Left lung (tissue), 10 donors: Measurements from ENCODE around the gene GIPC3. TPM values are rescaled to one million over a fixed set of nuclear protein-coding genes. Genes with fewer than 3 reads are reported as not detected.

Experiments
- ATAC-seq: fragments of 200-7000 bp; cut with Tn5 transposase; one replicate; pipeline ENCODE4 v1.9.1; 2020; ENCODE audit warnings: moderate library complexity
- DNase-seq, 4 donors: peaks; one replicate each; pipeline ENCODE4 v3.0.0-alpha.2; 2013 to 2020
- H3K27ac ChIP-seq, 2 donors: fragments of 200-600 bp; sonication (generic) in 1 of 2; one replicate each; pipeline versions ENCODE4 v1.5.0 to v1.8.0; 2020 to 2021
- H3K27me3 ChIP-seq, 2 donors: fragments of 200-600 bp; sonication (generic) in 1 of 2; one replicate each; pipeline versions ENCODE4 v1.5.0 to v1.8.0; 2020 to 2021
- H3K36me3 ChIP-seq, 2 donors: fragments of 200-600 bp; sonication (generic) in 1 of 2; one replicate each; pipeline versions ENCODE4 v1.5.0 to v1.8.0; 2020 to 2021
- H3K4me1 ChIP-seq, 2 donors: fragments of 200-600 bp; one replicate each; pipeline ENCODE4 v1.8.0; 2021
- H3K4me3 ChIP-seq, 2 donors: fragments of 200-600 bp; sonication (generic) in 1 of 2; one replicate each; pipeline versions ENCODE4 v1.5.0 to v1.8.0; 2020 to 2021; ENCODE audit warnings: mild to moderate bottlenecking in 1 of 2
- H3K9me3 ChIP-seq, 2 donors: fragments of 200-600 bp; sonication (generic) in 1 of 2; one replicate each; pipeline versions ENCODE4 v1.5.0 to v1.8.0; 2020 to 2021
- CTCF ChIP-seq, 2 donors: fragments of 200-600 bp; sonication (generic) in 1 of 2; IDR thresholded peaks; one replicate each; pipeline versions ENCODE4 v1.5.0 to v1.8.0; 2021; ENCODE audit warnings: antibody characterized with exemption in 2 of 2
- intact Hi-C, 2 donors: fragments of 100-400 bp; cut with DNase I; formaldehyde crosslinking; loops; one replicate each; pipeline versions ENCODE4 v1.11.2 to v1.14.2; 2022
- polyA plus RNA-seq, 6 donors: library from polyadenylated mRNA; unstranded; fragments of 120-200 nt; gene quantifications; one replicate each; pipeline ENCODE4 v1.2.1, GENCODE V29; 2013; ENCODE audit not compliant: insufficient read length in 6 of 6
- total RNA-seq, 2 donors: library from RNA; stranded (reverse); fragmentation: NEBNext Ultra II Directional; extraction: Animal tissue kit (Norgen Biotek cat#: 25700); gene quantifications; one replicate each; pipeline ENCODE4 v1.2.1, GENCODE V29; 2021
- donor health status: DM: no; HTN: yes; CAD: no.
- donor health status: DM: no; HTN: no; CAD: no.

Gene GIPC3
- total and polyA plus RNA-seq, 8 donors: 3.1 to 8.5 (median 4.4) TPM

GRCh38 chr19:3575949-3576673 is 9.2 kb upstream of the GIPC3 start:
- no peak for TF ChIP-seq CTCF (IDR thresholded peaks at IDR 0.05)

DNA sequence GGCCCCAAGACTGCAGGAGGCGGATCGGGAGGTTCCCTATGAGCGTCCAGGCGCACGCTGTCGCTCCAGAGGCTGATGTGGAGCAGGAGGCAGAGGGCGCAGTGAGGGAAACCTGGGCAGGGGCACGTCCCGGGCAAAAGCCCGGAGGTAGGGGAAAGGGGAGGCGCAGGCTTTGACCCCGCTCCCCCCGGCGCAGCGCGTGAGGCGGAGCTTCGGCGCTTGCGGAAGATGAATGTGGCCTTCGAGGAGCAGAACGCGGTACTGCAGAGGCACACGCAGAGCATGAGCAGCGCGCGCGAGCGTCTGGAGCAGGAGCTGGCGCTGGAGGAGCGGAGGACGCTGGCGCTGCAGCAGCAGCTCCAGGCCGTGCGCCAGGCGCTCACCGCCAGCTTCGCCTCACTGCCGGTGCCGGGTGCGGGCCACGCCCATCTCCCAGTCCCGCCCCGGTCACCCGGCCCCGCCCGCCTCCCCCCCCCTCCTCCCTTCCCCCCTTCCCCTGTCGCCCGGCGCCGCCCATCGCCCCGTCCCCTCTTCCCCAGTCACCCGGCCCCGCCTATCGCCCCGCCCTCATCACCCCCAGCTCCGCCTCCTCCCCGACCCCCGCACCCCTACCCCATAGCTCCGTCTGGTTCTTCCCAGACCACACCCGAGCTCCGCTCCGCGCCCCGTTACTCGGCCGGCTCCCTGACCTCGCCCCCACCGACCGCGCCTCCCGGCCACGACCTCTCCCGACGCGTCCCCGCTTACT is 8.4 kb upstream of the GIPC3 start:
- H3K27me3 ChIP-seq: no peaks in the 10 kb centered on the region
- no peaks in the 10 kb centered on the region for H3K9me3 ChIP-seq
- TF ChIP-seq CTCF (IDR thresholded peaks at IDR 0.05): no peak
- peak overlapping the region in 1 of 2 donors; percentile 36 for H3K4me3 ChIP-seq
- intact Hi-C loops: no loop called here
- peaks cover 0 to 16% of the 10 kb centered on the region in 2 donors for H3K36me3 ChIP-seq
- H3K4me1 ChIP-seq: peaks cover 0 to 26% of the 10 kb centered on the region in 2 donors
- peak overlapping the region in 1 of 2 donors; percentile 7 for H3K27ac ChIP-seq
- ATAC-seq: no peak
- DNase-seq: peak in 3 of 4 donors; percentile 54 to 86 (median 83)

More at GRCh38 chr19:3575949-3576673, 9.2 kb upstream of the GIPC3 start:
- ATAC-seq (no peak), DNase-seq (no peak)
- Histone ChIP-seq H3K36me3 (peaks cover 0 to 16% of the 10 kb centered on the region in 2 donors), H3K27me3 (no peaks in the 10 kb centered on the region), H3K9me3 (no peaks in the 10 kb centered on the region), H3K4me1 (peaks cover 0 to 29% of the 10 kb centered on the region in 2 donors), H3K4me3 (peak overlapping the region in 1 of 2 donors; percentile 36), H3K27ac (peak overlapping the region in 1 of 2 donors; percentile 7)
- intact Hi-C loops: no loop called here

DNA sequence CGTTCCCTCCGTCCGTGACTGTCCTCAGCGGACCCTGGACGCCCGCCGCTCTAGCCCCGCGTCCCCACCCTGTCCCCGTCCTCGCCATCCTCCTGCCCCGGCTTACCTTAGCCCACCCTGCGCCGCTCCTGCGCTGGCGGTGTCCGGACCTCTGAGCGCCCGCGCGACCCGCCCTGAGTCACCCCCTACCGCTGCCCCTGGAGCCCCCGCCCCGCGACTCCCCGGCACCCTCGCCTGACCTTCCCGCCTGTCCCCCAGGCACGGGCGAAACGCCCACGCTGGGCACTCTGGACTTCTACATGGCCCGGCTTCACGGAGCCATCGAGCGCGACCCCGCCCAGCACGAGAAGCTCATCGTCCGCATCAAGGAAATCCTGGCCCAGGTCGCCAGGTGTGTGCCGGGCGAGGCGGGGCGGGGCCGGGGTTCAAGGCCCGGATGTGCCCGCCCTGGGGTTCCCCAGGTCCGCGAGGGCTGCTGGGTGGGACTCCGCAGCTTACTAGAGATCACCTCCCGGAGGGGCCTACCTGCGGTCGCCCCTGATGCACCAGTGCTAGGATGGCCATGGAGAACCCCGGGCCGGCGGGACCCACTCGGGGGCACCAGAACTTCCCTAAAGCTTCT is 7.4 kb upstream of the GIPC3 start:
- no peaks in the 10 kb centered on the region for H3K27me3 ChIP-seq
- no peak overlapping the region for H3K4me3 ChIP-seq
- DNase-seq (peak in 1 of 4 donors; percentile 76), ATAC-seq (no peak)
- intact Hi-C loops: no loop called here
- no peak for TF ChIP-seq CTCF (IDR thresholded peaks at IDR 0.05)
- H3K27ac ChIP-seq: no peak overlapping the region
- H3K36me3 ChIP-seq: peaks cover 0 to 16% of the 10 kb centered on the region in 2 donors
- H3K4me1 ChIP-seq: peaks cover 0 to 21% of the 10 kb centered on the region in 2 donors
- H3K9me3 ChIP-seq: no peaks in the 10 kb centered on the region

DNA sequence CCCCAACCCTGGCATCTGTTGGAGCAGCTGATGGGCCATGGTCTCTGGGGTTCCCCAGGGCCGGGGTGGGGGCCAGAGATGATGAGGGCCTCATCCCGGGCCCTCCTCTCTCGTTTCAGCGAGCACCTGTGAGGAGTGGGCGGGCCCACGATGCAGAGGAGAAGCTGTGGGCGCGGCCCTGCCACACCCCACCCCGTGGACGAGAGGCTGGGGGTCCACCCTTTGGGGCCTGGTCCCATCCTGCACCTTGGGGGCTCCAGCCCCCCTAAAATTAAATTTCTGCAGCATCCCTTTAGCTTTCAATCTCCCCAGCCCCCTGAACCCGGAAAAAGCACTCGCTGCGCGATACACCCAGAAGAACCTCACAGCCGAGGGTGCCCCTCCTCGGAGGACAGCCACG is 6.9 kb upstream of the GIPC3 start:
- H3K9me3 ChIP-seq: no peaks in the 10 kb centered on the region
- DNase-seq: no peak
- intact Hi-C loops: no loop called here
- no peak overlapping the region for H3K4me3 ChIP-seq
- no peak for TF ChIP-seq CTCF (IDR thresholded peaks at IDR 0.05)
- peaks cover 0 to 16% of the 10 kb centered on the region in 2 donors for H3K36me3 ChIP-seq
- H3K27ac ChIP-seq: no peak overlapping the region
- H3K4me1 ChIP-seq: peaks cover 0 to 20% of the 10 kb centered on the region in 2 donors
- no peaks in the 10 kb centered on the region for H3K27me3 ChIP-seq
- no peak for ATAC-seq
